ENCODE data around the gene STAT5B. TPM values are rescaled to one million over a fixed set of nuclear protein-coding genes. Genes with fewer than 3 reads are reported as not detected.
"Not testable (repeated sequence)": the region's sequence is repeated elsewhere in the genome, so short reads cannot be mapped to it uniquely, and the experiment has no call there.

STAT5B gene
- polyA plus RNA-seq, 3 donors, result 17.4 to 60.8 (median 47.1) TPM

GRCh38 chr17:42274253-42274542 lies 2.0 kb downstream of the STAT5B start:
- whole genome bisulfite sequencing, 3 donors, result 76 to 79% (median 78%) methylated on average over 3 of the region's 3 CpGs
- H3K27ac ChIP-seq (ENCODE audit: low read depth, low read length), result no peak overlapping the region

- 62 to 71% (median 69%) methylated on average over 7 of the region's 7 CpGs for WGBS, 3 donors
- no peak overlapping the region for H3K27ac ChIP-seq (ENCODE audit: low read depth, low read length)
Measured at GRCh38 chr17:42273474-42274252, 2.5 kb downstream of the STAT5B start.

- no peak overlapping the region for H3K27ac ChIP-seq (ENCODE audit: low read depth, low read length)
- 64 to 76% (median 66%) methylated on average over 7 of the region's 7 CpGs for WGBS, 3 donors
Measured at GRCh38 chr17:42272162-42272907, 3.9 kb downstream of the STAT5B start.

- H3K27ac ChIP-seq (ENCODE audit: low read depth, low read length), result no peak overlapping the region
Measured at GRCh38 chr17:42271779-42272035, 4.5 kb downstream of the STAT5B start.

- 75 to 84% (median 84%) methylated on average over 3 of the region's 3 CpGs for WGBS, 3 donors
- H3K27ac ChIP-seq (ENCODE audit: low read depth, low read length), result no peak overlapping the region
Measured at GRCh38 chr17:42271006-42271778, 5.0 kb downstream of the STAT5B start.

- WGBS, 3 donors, result 61 to 78% (median 70%) methylated on average over 6 of the region's 6 CpGs
- no peak overlapping the region for H3K27ac ChIP-seq (ENCODE audit: low read depth, low read length)
Measured at GRCh38 chr17:42270596-42270995, 5.6 kb downstream of the STAT5B start.

- WGBS, 3 donors, result 74 to 93% (median 90%) methylated on average over 4 of the region's 4 CpGs
- H3K27ac ChIP-seq (ENCODE audit: low read depth, low read length), result no peak overlapping the region
Measured at GRCh38 chr17:42270170-42270535, 6.0 kb downstream of the STAT5B start.

GRCh38 chr17:42268236-42268635 lies 8.0 kb downstream of the STAT5B start:
- 80 to 88% (median 85%) methylated on average over 5 of the region's 5 CpGs for WGBS, 3 donors
- H3K27ac ChIP-seq (ENCODE audit: low read depth, low read length), result no peak overlapping the region

- no peak overlapping the region for H3K27ac ChIP-seq (ENCODE audit: low read depth, low read length)
- WGBS, 3 donors, result 66 to 71% (median 70%) methylated on average over 9 of the region's 9 CpGs
Measured at GRCh38 chr17:42266918-42267766, 9.0 kb downstream of the STAT5B start.

- 83 to 90% (median 85%) methylated on average over 2 of the region's 2 CpGs for WGBS, 3 donors
- H3K27ac ChIP-seq (ENCODE audit: low read depth, low read length), result no peak overlapping the region
Measured at GRCh38 chr17:42266462-42266861, 9.7 kb downstream of the STAT5B start.

- no CpG with 5 or more reads among the region's 4 CpGs for WGBS, 3 donors
- H3K27ac ChIP-seq (ENCODE audit: low read depth, low read length), result not testable (repeated sequence)
Measured at GRCh38 chr17:42264366-42264765, 11.8 kb downstream of the STAT5B start.

- no peak overlapping the region for H3K27ac ChIP-seq (ENCODE audit: low read depth, low read length)
- 91 to 93% (median 93%) methylated on average over 6 of the region's 6 CpGs for WGBS, 3 donors
Measured at GRCh38 chr17:42260318-42260717, 15.9 kb downstream of the STAT5B start.

GRCh38 chr17:42255445-42255844 lies 20.7 kb downstream of the STAT5B start:
- 92 to 96% (median 96%) methylated on average over 8 of the region's 8 CpGs for WGBS, 3 donors
- no peak overlapping the region for H3K27ac ChIP-seq (ENCODE audit: low read depth, low read length)

- WGBS, 3 donors, result 96 to 98% (median 96%) methylated on average over 5 of the region's 5 CpGs
- no peak overlapping the region for H3K27ac ChIP-seq (ENCODE audit: low read depth, low read length)
Measured at GRCh38 chr17:42253578-42253977, 22.6 kb downstream of the STAT5B start.

GRCh38 chr17:42252597-42253550 lies 23.3 kb downstream of the STAT5B start:
- WGBS, 3 donors, result 54 to 79% (median 55%) methylated on average over 4 of the region's 4 CpGs
- no peak overlapping the region for H3K27ac ChIP-seq (ENCODE audit: low read depth, low read length)

- 29 to 76% (median 43%) methylated on average over 2 of the region's 2 CpGs for WGBS, 3 donors
Measured at GRCh38 chr17:42251115-42251514, 25.1 kb downstream of the STAT5B start.

GRCh38 chr17:42249681-42250446 lies 26.3 kb downstream of the STAT5B start:
- H3K27ac ChIP-seq (ENCODE audit: low read depth, low read length), result no peak overlapping the region
- 75 to 86% (median 78%) methylated on average over 14 of the region's 14 CpGs for WGBS, 3 donors

More at GRCh38 chr17:42251115-42251514, 25.1 kb downstream of the STAT5B start:
- no peak overlapping the region for H3K27ac ChIP-seq (ENCODE audit: low read depth, low read length)
